H1 (cell line): ENCODE measurements around the gene CALML4.

Experiments used
- CTCF ChIP-seq, 3 experiments: IDR thresholded peaks; 1 replicate in 2 of 3; 2 replicates in 1 of 3; pipeline versions ENCODE4 v1.5.1 to v1.6.1; 2011; ENCODE audit warnings: low read length in 3 of 3, mild to moderate bottlenecking in 3 of 3, inconsistent platforms in 2 of 3, low read depth in 1 of 3, moderate library complexity in 1 of 3; ENCODE audit not compliant: insufficient read depth in 1 of 3; ENCODE audit errors: control extremely low read depth in 1 of 3
- EZH2 ChIP-seq: fragments of 200-600 bp; sonication (generic); IDR thresholded peaks from 2 replicates; pipeline ENCODE4 v1.7.1; 2012; ENCODE audit warnings: low read depth, mild to moderate bottlenecking, moderate library complexity, low read length, inconsistent platforms; ENCODE audit not compliant: severe bottlenecking
- POLR2A ChIP-seq, 2 experiments: IDR thresholded peaks; 1 replicate in 1 of 2; 2 replicates in 1 of 2; pipeline ENCODE4 v1.6.1; 2011; ENCODE audit warnings: low read depth in 2 of 2, low read length in 2 of 2, mild to moderate bottlenecking in 2 of 2; ENCODE audit errors: control extremely low read depth in 1 of 2
- POLR2AphosphoS5 ChIP-seq: IDR thresholded peaks from 2 replicates; pipeline ENCODE4 v1.6.1; 2011; ENCODE audit warnings: low read depth, low read length
- SP1 ChIP-seq: IDR thresholded peaks from 2 replicates; pipeline ENCODE4 v1.6.1; 2011; ENCODE audit warnings: low read depth, low read length
- YY1 ChIP-seq: IDR thresholded peaks from 2 replicates; pipeline ENCODE4 v1.6.1; 2011; ENCODE audit warnings: low read depth, mild to moderate bottlenecking, low read length
- TF ChIP-seq, protein P1 (sequence below): IDR thresholded peaks from 2 replicates; pipeline ENCODE4 v1.6.1; 2011; ENCODE audit warnings: low read length, improper control_type of control experiment

DNA sequence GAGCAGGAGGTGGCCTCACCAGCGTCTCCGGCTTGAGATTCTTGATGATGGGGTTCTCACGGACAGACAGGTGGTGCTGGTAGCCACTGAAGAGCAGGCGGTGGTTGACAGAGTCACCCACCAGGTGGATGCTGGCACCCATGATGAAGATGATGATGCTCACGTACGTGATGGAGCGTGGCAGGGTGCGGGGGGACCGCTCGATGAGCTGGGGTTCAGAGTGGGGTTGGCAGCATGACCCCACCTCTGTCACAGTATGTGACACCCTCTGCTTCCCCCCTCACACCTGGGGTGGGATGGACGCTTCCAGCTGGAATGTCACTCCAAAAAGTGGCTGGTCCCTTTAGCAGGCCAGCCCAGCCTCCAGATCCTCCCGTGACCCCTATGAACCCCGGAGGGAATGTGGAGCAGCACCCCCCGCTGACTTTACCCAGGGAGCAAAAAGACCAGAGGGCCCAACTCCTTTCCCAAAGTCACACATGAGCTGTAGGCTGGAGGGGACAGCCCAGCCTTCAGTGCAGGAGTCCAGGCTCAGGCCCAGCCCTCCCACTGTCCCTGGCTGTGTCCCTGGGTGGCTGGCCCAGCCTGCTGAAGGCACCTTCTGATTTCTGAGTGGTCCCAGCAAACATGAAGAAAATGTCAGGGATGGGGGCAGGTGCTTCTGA, 6.7 kb upstream of the CALML4 start:
- no peak for TF ChIP-seq YY1
- TF ChIP-seq EZH2, result no peak
- no peak for TF ChIP-seq CTCF (IDR thresholded peaks at IDR 0.05; ENCODE audit: control extremely low read depth in 1 of 3, insufficient read depth in 1 of 3, low read depth in 1 of 3, low read length in 3 of 3)
- TF ChIP-seq POLR2A (IDR thresholded peaks at IDR 0.05; ENCODE audit: control extremely low read depth in 1 of 2, low read depth in 2 of 2, low read length in 2 of 2), result no peak
- TF ChIP-seq, protein P1, sequence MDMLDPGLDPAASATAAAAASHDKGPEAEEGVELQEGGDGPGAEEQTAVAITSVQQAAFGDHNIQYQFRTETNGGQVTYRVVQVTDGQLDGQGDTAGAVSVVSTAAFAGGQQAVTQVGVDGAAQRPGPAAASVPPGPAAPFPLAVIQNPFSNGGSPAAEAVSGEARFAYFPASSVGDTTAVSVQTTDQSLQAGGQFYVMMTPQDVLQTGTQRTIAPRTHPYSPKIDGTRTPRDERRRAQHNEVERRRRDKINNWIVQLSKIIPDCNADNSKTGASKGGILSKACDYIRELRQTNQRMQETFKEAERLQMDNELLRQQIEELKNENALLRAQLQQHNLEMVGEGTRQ, result no peak
- TF ChIP-seq SP1, result no peak
- TF ChIP-seq POLR2AphosphoS5, result peak; percentile 26; the same call in 1 of the 2 replicates
